Measurements from ENCODE around the gene MACROD1. TPM values are rescaled to one million over a fixed set of nuclear protein-coding genes. Genes with fewer than 3 reads are reported as not detected.

Gene MACROD1
- total and polyA plus RNA-seq, 9 of the 15 experiments (the other 6 are each of a cell fraction or from before 2014, with no cell fraction given), result 1.1 to 60.0 (median 26.4) TPM

DNA sequence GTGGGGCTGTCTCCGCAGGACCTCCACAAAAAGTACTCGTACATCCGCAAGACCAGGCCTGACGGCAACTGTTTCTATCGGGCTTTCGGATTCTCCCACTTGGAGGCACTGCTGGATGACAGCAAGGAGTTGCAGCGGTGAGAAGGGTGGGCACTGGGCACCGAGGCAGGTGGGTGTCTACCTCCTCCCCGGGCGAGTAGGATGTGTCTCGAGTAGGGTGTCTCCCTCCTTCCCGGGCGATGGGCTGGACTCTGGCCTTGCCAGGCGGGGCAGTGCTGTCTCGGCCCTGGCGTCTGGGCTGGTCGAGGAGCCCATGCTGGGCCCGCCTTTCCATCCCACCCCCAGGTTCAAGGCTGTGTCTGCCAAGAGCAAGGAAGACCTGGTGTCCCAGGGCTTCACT is 169.4 kb downstream of the MACROD1 start:
- peaks cover 4% of the 10 kb centered on the region; the same call in 1 of the 2 replicates for H4K20me1 ChIP-seq (replicated peaks; ENCODE audit: control insufficient read depth, insufficient read depth, low read length)
- H3K27me3 ChIP-seq (ENCODE audit: control insufficient read depth in 2 of 2, insufficient read depth in 2 of 2, low read length in 2 of 2), result no peaks in the 10 kb centered on the region
- H3K4me3 ChIP-seq, result no peak overlapping the region
- in situ Hi-C loops (cut with MboI), result no loop called here
- ChIA-PET CTCF (ENCODE audit: low intra/inter-chr PET ratio) (no interaction called here), POLR2A (interaction anchor here (0.7 kb wide), 1 partner anchor 20 kb away, joined by 3 read pairs; no protein-coding TSS in a partner anchor)
- TF ChIP-seq ZNF3 (CRISPR knock-in tag; IDR thresholded peaks at IDR 0.05), result no peak
- TF ChIP-seq RBM17 (IDR thresholded peaks at IDR 0.05; ENCODE audit: borderline replicate concordance, low read depth, low read length), result no peak
- no peak for TF ChIP-seq MECOM (CRISPR knock-in tag; IDR thresholded peaks at IDR 0.05)
- no peak for TF ChIP-seq HMG20A (CRISPR knock-in tag; conservative IDR thresholded peaks at IDR 0.05)
- TF ChIP-seq, protein P1, sequence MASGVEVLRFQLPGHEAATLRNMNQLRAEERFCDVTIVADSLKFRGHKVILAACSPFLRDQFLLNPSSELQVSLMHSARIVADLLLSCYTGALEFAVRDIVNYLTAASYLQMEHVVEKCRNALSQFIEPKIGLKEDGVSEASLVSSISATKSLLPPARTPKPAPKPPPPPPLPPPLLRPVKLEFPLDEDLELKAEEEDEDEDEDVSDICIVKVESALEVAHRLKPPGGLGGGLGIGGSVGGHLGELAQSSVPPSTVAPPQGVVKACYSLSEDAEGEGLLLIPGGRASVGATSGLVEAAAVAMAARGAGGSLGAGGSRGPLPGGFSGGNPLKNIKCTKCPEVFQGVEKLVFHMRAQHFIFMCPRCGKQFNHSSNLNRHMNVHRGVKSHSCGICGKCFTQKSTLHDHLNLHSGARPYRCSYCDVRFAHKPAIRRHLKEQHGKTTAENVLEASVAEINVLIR (CRISPR knock-in tag; IDR thresholded peaks at IDR 0.05), result no peak
- no peak for TF ChIP-seq CBX5 (IDR thresholded peaks at IDR 0.05; ENCODE audit: borderline replicate concordance, low read depth)
- TF ChIP-seq MAFK (IDR thresholded peaks at IDR 0.05; ENCODE audit: low read length), result no peak
- TF ChIP-seq SRF (CRISPR knock-in tag; IDR thresholded peaks at IDR 0.05), result no peak
- no peak for TF ChIP-seq FUS (optimal IDR thresholded peaks at IDR 0.05; ENCODE audit: low read depth, low read length)
- TF ChIP-seq POU5F1 (IDR thresholded peaks at IDR 0.05; ENCODE audit: borderline replicate concordance, low read depth, low read length, partially characterized antibody), result no peak
- TF ChIP-seq HNRNPL (IDR thresholded peaks at IDR 0.05; ENCODE audit: low read depth, low read length), result no peak
- H3K79me2 ChIP-seq (ENCODE audit: control insufficient read depth, insufficient read depth, low read length), result 0 out of 3 replicates have a peak, but pooled peaks cover 2% of the 10 kb centered on the region
- no peak for DNase-seq (ENCODE audit: extremely low read depth in 1 of 4, low spot score in 3 of 4)
- no peak for ATAC-seq
- intact Hi-C loops (cut with micrococcal nuclease), result no loop called here
- peaks cover 0 to 43% of the 10 kb centered on the region in 2 experiments; a peak in 2 of 5 replicates for H3K4me1 ChIP-seq (replicated peaks in 1 of 2; ENCODE audit: control insufficient read depth in 2 of 2, insufficient read depth in 2 of 2, low read length in 2 of 2)
- no peak for FAIRE-seq
- 94% methylated on average over 16 of the region's 18 CpGs for WGBS (ENCODE audit: insufficient coverage, low coverage, missing lambda C conversion rate)
- no peak overlapping the region for H3K27ac ChIP-seq (ENCODE audit: extremely low read depth, low read depth, low read length)
- H3K9ac ChIP-seq (ENCODE audit: insufficient read depth in 1 of 2, low read depth in 2 of 2, low read length in 2 of 2), result no peak overlapping the region
- H2AFZ ChIP-seq (ENCODE audit: low read depth, low read length), result no peak overlapping the region
- H3K36me3 ChIP-seq (ENCODE audit: control insufficient read depth, insufficient read depth, low read length), result peaks cover 75% of the 10 kb centered on the region; the same call in 2 of the 3 replicates
- H3K4me2 ChIP-seq (ENCODE audit: insufficient read depth, low read length), result no peak overlapping the region
- no peaks in the 10 kb centered on the region for H3K9me3 ChIP-seq (replicated peaks; ENCODE audit: control insufficient read depth, insufficient read depth, low read depth, low read length)
- BruUV-seq (replicated peaks), result no TSS peak
- no peaks in the 10 kb centered on the region for H3K9me1 ChIP-seq (ENCODE audit: control insufficient read depth, insufficient read depth, low read length)
